Testis (tissue), 2 donors: ENCODE measurements around the gene TMA16.

Experiments used
- POLR2A ChIP-seq: fragments of 450-650 bp; IDR thresholded peaks from one replicate; pipeline ENCODE4 v1.6.1; 2017; ENCODE audit warnings: antibody characterized with exemption, mild to moderate bottlenecking, moderate library complexity
- TF ChIP-seq, protein P1 (sequence below), 3 experiments: fragments of 450-650 bp in 2 of 3; fragments of 200-600 bp in 1 of 3; sonication (generic) in 1 of 3; IDR thresholded peaks; one replicate each; pipeline ENCODE4 v1.5.1; 2016 to 2019; ENCODE audit warnings: antibody characterized with exemption in 3 of 3, mild to moderate bottlenecking in 2 of 3, moderate library complexity in 1 of 3

DNA sequence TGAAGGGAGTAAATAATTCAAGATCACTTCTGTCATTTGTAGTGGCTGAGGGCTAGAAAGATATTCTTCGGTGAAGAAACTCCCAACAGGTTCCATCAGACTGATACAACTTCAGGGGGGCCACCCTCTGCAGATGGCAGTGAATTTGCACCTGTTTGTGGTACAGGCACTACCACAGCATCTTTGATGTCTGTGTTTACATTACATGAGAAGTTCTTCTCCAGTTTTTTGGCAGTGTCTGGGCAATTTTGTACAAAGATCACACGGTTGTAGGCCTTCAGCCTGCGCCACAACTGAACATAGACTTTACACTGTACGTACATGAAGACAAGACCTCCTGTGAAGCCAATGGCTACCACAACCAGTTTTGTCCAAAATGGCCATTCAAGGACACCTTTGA, 34.2 kb downstream of the TMA16 start:
- TF ChIP-seq, protein P1, sequence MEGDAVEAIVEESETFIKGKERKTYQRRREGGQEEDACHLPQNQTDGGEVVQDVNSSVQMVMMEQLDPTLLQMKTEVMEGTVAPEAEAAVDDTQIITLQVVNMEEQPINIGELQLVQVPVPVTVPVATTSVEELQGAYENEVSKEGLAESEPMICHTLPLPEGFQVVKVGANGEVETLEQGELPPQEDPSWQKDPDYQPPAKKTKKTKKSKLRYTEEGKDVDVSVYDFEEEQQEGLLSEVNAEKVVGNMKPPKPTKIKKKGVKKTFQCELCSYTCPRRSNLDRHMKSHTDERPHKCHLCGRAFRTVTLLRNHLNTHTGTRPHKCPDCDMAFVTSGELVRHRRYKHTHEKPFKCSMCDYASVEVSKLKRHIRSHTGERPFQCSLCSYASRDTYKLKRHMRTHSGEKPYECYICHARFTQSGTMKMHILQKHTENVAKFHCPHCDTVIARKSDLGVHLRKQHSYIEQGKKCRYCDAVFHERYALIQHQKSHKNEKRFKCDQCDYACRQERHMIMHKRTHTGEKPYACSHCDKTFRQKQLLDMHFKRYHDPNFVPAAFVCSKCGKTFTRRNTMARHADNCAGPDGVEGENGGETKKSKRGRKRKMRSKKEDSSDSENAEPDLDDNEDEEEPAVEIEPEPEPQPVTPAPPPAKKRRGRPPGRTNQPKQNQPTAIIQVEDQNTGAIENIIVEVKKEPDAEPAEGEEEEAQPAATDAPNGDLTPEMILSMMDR (IDR thresholded peaks at IDR 0.05), result no peak
- no peak for TF ChIP-seq POLR2A
